B cell (primary cell): ENCODE measurements around the gene TYW1B. TPM values are rescaled to one million over a fixed set of nuclear protein-coding genes. Genes with fewer than 3 reads are reported as not detected.
"Not testable (repeated sequence)": the region's sequence is repeated elsewhere in the genome, so short reads cannot be mapped to it uniquely, and the experiment has no call there.

Experiments
- ATAC-seq: fragments of 200-7000 bp; cut with Tn5 transposase; one replicate; pipeline ENCODE4 v1.10.0; 2021; ENCODE audit warnings: low read depth, mild to moderate bottlenecking, moderate number of reproducible peaks, moderate library complexity
- CTCF ChIA-PET: fragments of 350-600 bp; sonication (Branson Sonifier 250); formaldehyde crosslinking; loops from one replicate; lab custom pipeline; 2021; ENCODE audit warnings: antibody characterized with exemption, inconsistent platforms; lab: Charles Lee
- POLR2A ChIA-PET: fragments of 350-600 bp; sonication (Branson Sonifier 250); formaldehyde crosslinking; loops from one replicate; lab custom pipeline; 2021; ENCODE audit warnings: antibody characterized with exemption; lab: Charles Lee
- DNase-seq: peaks from one replicate; pipeline ENCODE4 v3.0.0; 2013
- H2AFZ ChIP-seq: 2 replicates; pipeline ENCODE4 v1.6.1; 2012; ENCODE audit warnings: mild to moderate bottlenecking, low read depth, low read length; ENCODE audit not compliant: insufficient read depth, poor library complexity, severe bottlenecking
- H3K27ac ChIP-seq, 2 donors: 1 replicate in 1 of 2; 2 replicates in 1 of 2; pipeline ENCODE4 v1.5.1; 2012 to 2013; ENCODE audit warnings: low read length in 2 of 2, mild to moderate bottlenecking in 2 of 2, moderate library complexity in 1 of 2
- H3K27me3 ChIP-seq, 4 experiments: fragments of 200-600 bp in 1 of 4; sonication (generic) in 1 of 4; replicated peaks in 1 of 4; 1 replicate in 2 of 4; 2 replicates in 2 of 4; pipeline versions ENCODE4 v1.6.1 to v1.7.0; 2013 to 2016; ENCODE audit warnings: low read length in 3 of 4, mild to moderate bottlenecking in 2 of 4, mixed read lengths in 1 of 4, moderate library complexity in 1 of 4; ENCODE audit not compliant: insufficient read depth in 4 of 4, control insufficient read depth in 3 of 4; ENCODE audit errors: control extremely low read depth in 1 of 4
- H3K36me3 ChIP-seq, 2 experiments: replicated peaks in 1 of 2; 1 replicate in 1 of 2; 2 replicates in 1 of 2; pipeline versions ENCODE4 v1.6.1 to v1.7.1; 2013; ENCODE audit warnings: low read length in 1 of 2; ENCODE audit not compliant: insufficient read depth in 2 of 2, control insufficient read depth in 1 of 2; ENCODE audit errors: control extremely low read depth in 1 of 2, extremely low read depth in 1 of 2
- H3K4me1 ChIP-seq, 2 donors: fragments of 200-600 bp in 1 of 2; sonication (generic) in 1 of 2; 1 replicate in 1 of 2; 2 replicates in 1 of 2; pipeline versions ENCODE4 v1.5.1 to v1.6.1; 2013 to 2017; ENCODE audit warnings: low read length in 2 of 2; ENCODE audit not compliant: control insufficient read depth in 2 of 2, insufficient read depth in 2 of 2
- H3K4me2 ChIP-seq: replicated peaks from 2 replicates; pipeline ENCODE3; 2012; ENCODE audit warnings: mild to moderate bottlenecking, low read depth, low read length; ENCODE audit not compliant: poor library complexity, severe bottlenecking
- H3K4me3 ChIP-seq, 5 experiments: fragments of 200-600 bp in 1 of 5; sonication (generic) in 1 of 5; 1 replicate in 3 of 5; 2 replicates in 2 of 5; pipeline versions ENCODE4 v1.5.1 to v1.7.0; 2011 to 2016; ENCODE audit warnings: low read length in 4 of 5, mild to moderate bottlenecking in 4 of 5, low read depth in 2 of 5, control low read depth in 1 of 5, moderate library complexity in 1 of 5; ENCODE audit not compliant: insufficient read depth in 1 of 5; ENCODE audit errors: control extremely low read depth in 1 of 5, extremely low read depth in 1 of 5
- H3K79me2 ChIP-seq: fragments of 200-600 bp; sonication (generic); one replicate; pipeline ENCODE4 v1.6.0; 2016; ENCODE audit warnings: low read length; ENCODE audit not compliant: control insufficient read depth, insufficient read depth
- H3K9ac ChIP-seq: fragments of 200-600 bp; sonication (generic); 2 replicates; pipeline ENCODE4 v1.6.1; 2017; ENCODE audit warnings: mild to moderate bottlenecking, low read length, moderate library complexity
- H3K9me3 ChIP-seq, 3 donors: one replicate each; pipeline versions ENCODE4 v1.6.1 to v1.7.1; 2013; ENCODE audit warnings: low read length in 2 of 3; ENCODE audit not compliant: control insufficient read depth in 2 of 3, insufficient read depth in 1 of 3; ENCODE audit errors: control extremely low read depth in 1 of 3
- H4K20me1 ChIP-seq: 2 replicates; pipeline ENCODE4 v1.6.0; 2012; ENCODE audit warnings: mild to moderate bottlenecking, low read length; ENCODE audit not compliant: insufficient read depth, control insufficient read depth, poor library complexity, severe bottlenecking
- H3K27ac Mint-ChIP-seq: one replicate; pipeline ENCODE4 v1.8.0; 2021; ENCODE audit warnings: mixed read lengths
- H3K27me3 Mint-ChIP-seq: one replicate; pipeline ENCODE4 v1.8.0; 2021; ENCODE audit warnings: mixed read lengths
- H3K4me1 Mint-ChIP-seq: one replicate; pipeline ENCODE4 v1.8.0; 2021; ENCODE audit warnings: mixed read lengths
- H3K4me3 Mint-ChIP-seq: one replicate; pipeline ENCODE4 v1.8.0; 2021; ENCODE audit warnings: mixed read lengths
- H3K9me3 Mint-ChIP-seq: one replicate; pipeline ENCODE4 v1.8.0; 2022; ENCODE audit warnings: mixed read lengths; ENCODE audit not compliant: insufficient read depth
- CTCF ChIP-seq: fragments of 200-600 bp; IDR thresholded peaks from one replicate; pipeline ENCODE4 v1.8.0; 2022; ENCODE audit warnings: antibody characterized with exemption, mild to moderate bottlenecking
- EZH2 ChIP-seq: IDR thresholded peaks from 2 replicates; pipeline ENCODE4 v1.6.1; 2012; ENCODE audit warnings: borderline replicate concordance, low read depth, mild to moderate bottlenecking, moderate library complexity, low read length; ENCODE audit not compliant: insufficient read depth, poor library complexity, severe bottlenecking
- WGBS: methylation state at CpG from one replicate; pipeline ENCODE4 v1.1.5; 2013; ENCODE audit warnings: missing lambda C conversion rate; ENCODE audit not compliant: insufficient coverage; 5-methylcytosine and 5-hydroxymethylcytosine counted together
- intact Hi-C: fragments of 100-400 bp; cut with micrococcal nuclease; formaldehyde crosslinking; loops from one replicate; pipeline ENCODE4 v1.10.0; 2022
- polyA plus RNA-seq: library from polyadenylated mRNA; depleted of rRNA; stranded (reverse); fragments of >200 nt; gene quantifications from 2 replicates; pipeline ENCODE4 v1.2.3, GENCODE V29; 2012
- total RNA-seq, 2 donors: library from RNA; stranded (reverse); fragments of 120-200 nt in 1 of 2; gene quantifications; 1 replicate in 1 of 2; 2 replicates in 1 of 2; pipeline versions ENCODE4 v1.2.3 to v1.2.4, GENCODE V29; 2013 to 2022

TYW1B gene
- total and polyA plus RNA-seq, 2 donors (not counting 1 experiment from before 2014, with no cell fraction given): 4.4 to 9.4 TPM

- H3K4me3 Mint-ChIP-seq: no peak overlapping the region
- ATAC-seq (no peak), DNase-seq (no peak)
- no peaks in the 10 kb centered on the region for H3K9me3 ChIP-seq
- H3K27ac ChIP-seq: no peak overlapping the region
- 96% methylated on average over 8 of the region's 10 CpGs for WGBS
- no peak overlapping the region for H2AFZ ChIP-seq
- H3K9ac ChIP-seq: no peak overlapping the region
- H3K4me1 Mint-ChIP-seq: no peaks in the 10 kb centered on the region
- intact Hi-C loops: no loop called here
- H4K20me1 ChIP-seq: no peaks in the 10 kb centered on the region
- no peaks in the 10 kb centered on the region for H3K9me3 Mint-ChIP-seq
- no peak overlapping the region for H3K4me2 ChIP-seq
- H3K4me3 ChIP-seq: no peak overlapping the region
- no peaks in the 10 kb centered on the region for H3K4me1 ChIP-seq
- H3K36me3 ChIP-seq: no peaks in the 10 kb centered on the region
- CTCF ChIA-PET: no interaction called here
- H3K27me3 Mint-ChIP-seq: no peaks in the 10 kb centered on the region
- TF ChIP-seq CTCF (no peak), EZH2 (no peak)
- H3K79me2 ChIP-seq: no peaks in the 10 kb centered on the region
- POLR2A ChIA-PET: no interaction called here
- no peak overlapping the region for H3K27ac Mint-ChIP-seq
- H3K27me3 ChIP-seq: no peaks in the 10 kb centered on the region
These were observed 289.9 kb downstream of the TYW1B start for GRCh38 chr7:72538147-72538546.

GRCh38 chr7:72536038-72536437 is 292.0 kb downstream of the TYW1B start:
- H3K9me3 Mint-ChIP-seq, H3K4me3 Mint-ChIP-seq, H2AFZ ChIP-seq, H3K4me1 ChIP-seq, H3K9ac ChIP-seq, H3K4me3 ChIP-seq, H3K79me2 ChIP-seq, H3K4me1 Mint-ChIP-seq, CTCF ChIA-PET, H3K27ac Mint-ChIP-seq, POLR2A ChIA-PET, H3K4me2 ChIP-seq, intact Hi-C loops, H3K36me3 ChIP-seq, H3K27me3 Mint-ChIP-seq, ATAC-seq, DNase-seq, H3K9me3 ChIP-seq, H3K27me3 ChIP-seq, H3K27ac ChIP-seq, H4K20me1 ChIP-seq: not testable (repeated sequence)
- no CpG with 5 or more reads among the region's 2 CpGs for WGBS

GRCh38 chr7:72531048-72531447 is 297.0 kb downstream of the TYW1B start:
- H3K4me2 ChIP-seq, H3K27ac Mint-ChIP-seq, H3K4me3 Mint-ChIP-seq, DNase-seq, H3K27ac ChIP-seq, H4K20me1 ChIP-seq, H3K4me1 Mint-ChIP-seq, H3K27me3 Mint-ChIP-seq, H3K4me1 ChIP-seq, CTCF ChIA-PET, H3K27me3 ChIP-seq, H3K36me3 ChIP-seq, H3K4me3 ChIP-seq, H3K79me2 ChIP-seq, H3K9me3 ChIP-seq, intact Hi-C loops, ATAC-seq, POLR2A ChIA-PET, H2AFZ ChIP-seq, H3K9me3 Mint-ChIP-seq, H3K9ac ChIP-seq: not testable (repeated sequence)
- no CpG with 5 or more reads among the region's 3 CpGs for WGBS
